ENCODE data around the gene CLBA1.

DNA sequence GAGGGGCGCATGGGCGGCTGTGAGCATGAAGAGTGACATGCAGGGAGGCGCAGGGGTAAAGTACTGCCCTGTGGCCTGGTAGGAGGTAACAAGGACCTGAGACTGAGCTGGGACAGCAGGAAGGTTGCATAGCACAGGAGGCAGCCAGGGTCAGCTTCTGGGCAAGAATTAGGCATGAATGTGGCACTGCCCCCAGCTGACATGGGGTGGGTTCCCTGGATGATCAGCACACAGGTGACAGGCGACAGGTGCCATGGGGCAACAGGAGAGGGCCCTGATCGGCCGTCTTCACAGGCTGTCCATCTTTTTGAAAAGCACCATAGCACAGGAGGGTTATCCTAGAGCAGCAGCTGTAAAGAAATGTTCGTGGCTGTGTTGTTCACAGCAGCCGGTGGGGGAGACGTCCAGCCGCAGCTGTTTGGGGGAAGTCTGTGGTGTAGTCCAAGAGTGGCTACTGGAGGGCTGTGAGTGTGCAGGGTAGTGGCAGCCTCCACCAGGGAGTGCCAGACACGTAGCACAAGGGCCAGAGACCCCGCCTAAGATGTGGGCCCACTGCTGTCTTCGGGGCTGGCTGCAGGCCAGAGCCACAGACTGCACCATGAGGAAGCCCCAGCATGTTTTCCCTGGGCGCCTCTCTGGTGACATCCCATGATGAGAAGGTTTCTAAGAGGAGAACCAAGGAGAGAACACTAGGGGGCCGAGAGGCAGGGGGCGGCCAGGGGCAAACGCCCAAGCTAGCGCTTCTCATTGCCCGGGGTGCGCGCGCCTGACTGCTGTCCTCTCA lies 8.4 kb downstream of the CLBA1 start:
- TF ChIP-seq DNMT1 (IDR thresholded peaks at IDR 0.05) (no peak), ZKSCAN1 (IDR thresholded peaks at IDR 0.05; ENCODE audit: low read depth, low read length) (no peak), PKNOX1 (IDR thresholded peaks at IDR 0.05) (no peak), CTCF (IDR thresholded peaks at IDR 0.05 in 2 of 3, conservative IDR thresholded peaks at IDR 0.05 in 1 of 3; ENCODE audit: insufficient read depth in 2 of 3, low read depth in 1 of 3, low read length in 3 of 3) (no peak), FOXJ2 (tag; IDR thresholded peaks at IDR 0.05) (no peak)
- TF ChIP-seq, protein P1, sequence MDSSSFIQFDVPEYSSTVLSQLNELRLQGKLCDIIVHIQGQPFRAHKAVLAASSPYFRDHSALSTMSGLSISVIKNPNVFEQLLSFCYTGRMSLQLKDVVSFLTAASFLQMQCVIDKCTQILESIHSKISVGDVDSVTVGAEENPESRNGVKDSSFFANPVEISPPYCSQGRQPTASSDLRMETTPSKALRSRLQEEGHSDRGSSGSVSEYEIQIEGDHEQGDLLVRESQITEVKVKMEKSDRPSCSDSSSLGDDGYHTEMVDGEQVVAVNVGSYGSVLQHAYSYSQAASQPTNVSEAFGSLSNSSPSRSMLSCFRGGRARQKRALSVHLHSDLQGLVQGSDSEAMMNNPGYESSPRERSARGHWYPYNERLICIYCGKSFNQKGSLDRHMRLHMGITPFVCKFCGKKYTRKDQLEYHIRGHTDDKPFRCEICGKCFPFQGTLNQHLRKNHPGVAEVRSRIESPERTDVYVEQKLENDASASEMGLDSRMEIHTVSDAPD (CRISPR knock-in tag; IDR thresholded peaks at IDR 0.05), result no peak

All from K562 (cell line).